ENCODE measurements around the gene BATF.

DNA sequence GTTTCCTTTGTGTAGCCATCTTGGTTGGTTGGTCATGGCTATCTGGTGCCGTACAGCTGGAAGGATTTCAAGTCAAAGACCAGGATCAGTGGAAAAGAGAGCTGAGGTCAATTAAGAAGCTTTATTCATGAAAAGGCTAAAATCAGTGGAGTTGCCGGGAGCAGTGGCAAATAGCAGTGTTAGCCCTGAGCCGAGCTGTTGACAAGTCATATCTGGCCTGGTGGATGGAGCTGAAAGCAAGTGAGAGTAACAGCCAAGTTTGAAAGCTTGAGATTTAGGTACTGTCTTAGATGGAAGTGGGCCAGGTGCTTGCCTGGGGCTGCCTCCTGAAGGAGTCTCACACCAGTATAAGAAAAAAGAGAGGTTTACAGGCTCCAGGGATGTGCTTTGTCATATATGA lies 9.0 kb downstream of the BATF start:
- TF ChIP-seq, protein P1, sequence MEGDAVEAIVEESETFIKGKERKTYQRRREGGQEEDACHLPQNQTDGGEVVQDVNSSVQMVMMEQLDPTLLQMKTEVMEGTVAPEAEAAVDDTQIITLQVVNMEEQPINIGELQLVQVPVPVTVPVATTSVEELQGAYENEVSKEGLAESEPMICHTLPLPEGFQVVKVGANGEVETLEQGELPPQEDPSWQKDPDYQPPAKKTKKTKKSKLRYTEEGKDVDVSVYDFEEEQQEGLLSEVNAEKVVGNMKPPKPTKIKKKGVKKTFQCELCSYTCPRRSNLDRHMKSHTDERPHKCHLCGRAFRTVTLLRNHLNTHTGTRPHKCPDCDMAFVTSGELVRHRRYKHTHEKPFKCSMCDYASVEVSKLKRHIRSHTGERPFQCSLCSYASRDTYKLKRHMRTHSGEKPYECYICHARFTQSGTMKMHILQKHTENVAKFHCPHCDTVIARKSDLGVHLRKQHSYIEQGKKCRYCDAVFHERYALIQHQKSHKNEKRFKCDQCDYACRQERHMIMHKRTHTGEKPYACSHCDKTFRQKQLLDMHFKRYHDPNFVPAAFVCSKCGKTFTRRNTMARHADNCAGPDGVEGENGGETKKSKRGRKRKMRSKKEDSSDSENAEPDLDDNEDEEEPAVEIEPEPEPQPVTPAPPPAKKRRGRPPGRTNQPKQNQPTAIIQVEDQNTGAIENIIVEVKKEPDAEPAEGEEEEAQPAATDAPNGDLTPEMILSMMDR (IDR thresholded peaks at IDR 0.05): no peak
- no peak for TF ChIP-seq ZFX (IDR thresholded peaks at IDR 0.05; ENCODE audit: borderline replicate concordance)

Data from 22Rv1 (cell line).